Dorsolateral prefrontal cortex (tissue), 118 donors: Measurements from ENCODE around the gene ZNF439. TPM values are rescaled to one million over a fixed set of nuclear protein-coding genes. Genes with fewer than 3 reads are reported as not detected.

Experiments used
- total RNA-seq, 120 experiments: library from RNA; stranded (reverse); gene quantifications; one replicate each; pipeline versions ENCODE4 v1.2.3 to v1.2.4, GENCODE V29; 2022

ZNF439 gene
- total RNA-seq, 120 experiments from 2014 or later: 14.0 to 27.1 (median 19.1) TPM

Other genes starting within 250 kb of the ZNF439 start
- 10 to 100 TPM in 16 of 120 experiments, 1 to 10 TPM in 104; 3.1 to 13.2 (median 7.7) TPM for gene ZNF823, start 109.8 kb upstream of the ZNF439 start, total RNA-seq
- 10 to 100 TPM in 102 of 120 experiments, 1 to 10 TPM in 18; 5.8 to 26.6 (median 13.8) TPM for gene ZNF441, start 81.7 kb upstream of the ZNF439 start, total RNA-seq
- gene ZNF491, start 50.2 kb upstream of the ZNF439 start, total RNA-seq: 10 to 100 TPM in 5 of 120 experiments, 1 to 10 TPM in 115; 3.3 to 10.8 (median 6.0) TPM
- 10 to 100 TPM in 119 of 120 experiments, 1 to 10 TPM in 1; 9.1 to 27.5 (median 17.6) TPM for gene ZNF440, start 34.5 kb upstream of the ZNF439 start, total RNA-seq
- 10 to 100 TPM in 15 of 120 experiments, 1 to 10 TPM in 105; 2.9 to 16.5 (median 7.1) TPM for gene ZNF69, start 39.1 kb downstream of the ZNF439 start, total RNA-seq
- gene ZNF700, start 76.4 kb downstream of the ZNF439 start, total RNA-seq: 10 to 100 TPM in 109 of 120 experiments, 1 to 10 TPM in 11; 8.4 to 16.2 (median 11.6) TPM
- gene ZNF763, start 116.3 kb downstream of the ZNF439 start, total RNA-seq: 10 to 100 TPM in 7 of 120 experiments, 1 to 10 TPM in 113; 1.5 to 12.0 (median 6.0) TPM
- 10 to 100 TPM in 20 of 120 experiments, 1 to 10 TPM in 100; 4.6 to 19.4 (median 8.2) TPM for gene ZNF433, start 187.0 kb downstream of the ZNF439 start, total RNA-seq
- 1 to 10 TPM in 3 of 120 experiments, under 1 TPM in 17, not detected in 100; 0.27 to 2.2 (median 0.43) TPM for gene ZNF878, start 204.2 kb downstream of the ZNF439 start, total RNA-seq
- gene ZNF844, start 216.0 kb downstream of the ZNF439 start, total RNA-seq: 10 to 100 TPM in 106 of 120 experiments, 1 to 10 TPM in 14; 7.1 to 44.3 (median 13.7) TPM